ENCODE results near the gene FGD3.

FGD3 gene

GRCh38 chr9:93061791-93062763, 114.8 kb downstream of the FGD3 start:
- Histone ChIP-seq H3K9me3 (ENCODE audit: severe bottlenecking) (no peaks in the 10 kb centered on the region), H3K4me1 (ENCODE audit: insufficient read depth, poor library complexity, severe bottlenecking) (no peaks in the 10 kb centered on the region), H3K4me3 (ENCODE audit: severe bottlenecking) (no peak overlapping the region), H3K27ac (ENCODE audit: poor library complexity, severe bottlenecking) (no peak overlapping the region), H3K36me3 (ENCODE audit: low read depth) (no peaks in the 10 kb centered on the region), H3K27me3 (ENCODE audit: insufficient read depth, poor library complexity, severe bottlenecking) (no peaks in the 10 kb centered on the region)
- ATAC-seq (ENCODE audit: low read depth) = no peak
- TF ChIP-seq CTCF (IDR thresholded peaks at IDR 0.05; ENCODE audit: poor library complexity, severe bottlenecking) = no peak
- no peak for DNase-seq (ENCODE audit: low spot score)

GRCh38 chr9:93064392-93065134, 117.2 kb downstream of the FGD3 start:
- no peak for TF ChIP-seq CTCF (IDR thresholded peaks at IDR 0.05; ENCODE audit: poor library complexity, severe bottlenecking)
- H3K4me3 ChIP-seq (ENCODE audit: severe bottlenecking) = no peak overlapping the region
- peaks cover 3% of the 10 kb centered on the region for H3K27me3 ChIP-seq (ENCODE audit: insufficient read depth, poor library complexity, severe bottlenecking)
- ATAC-seq (ENCODE audit: low read depth) (peak; percentile 48), DNase-seq (ENCODE audit: low spot score) (no peak)
- no peak overlapping the region for H3K27ac ChIP-seq (ENCODE audit: poor library complexity, severe bottlenecking)
- H3K4me1 ChIP-seq (ENCODE audit: insufficient read depth, poor library complexity, severe bottlenecking) = no peaks in the 10 kb centered on the region
- H3K9me3 ChIP-seq (ENCODE audit: severe bottlenecking) = no peaks in the 10 kb centered on the region
- H3K36me3 ChIP-seq (ENCODE audit: low read depth) = no peaks in the 10 kb centered on the region

GRCh38 chr9:93065135-93065720, 117.9 kb downstream of the FGD3 start:
- ATAC-seq (ENCODE audit: low read depth) (no peak), DNase-seq (ENCODE audit: low spot score) (no peak)
- Histone ChIP-seq H3K27ac (ENCODE audit: poor library complexity, severe bottlenecking) (no peak overlapping the region), H3K9me3 (ENCODE audit: severe bottlenecking) (no peaks in the 10 kb centered on the region), H3K4me3 (ENCODE audit: severe bottlenecking) (no peak overlapping the region), H3K27me3 (ENCODE audit: insufficient read depth, poor library complexity, severe bottlenecking) (peaks cover 3% of the 10 kb centered on the region), H3K4me1 (ENCODE audit: insufficient read depth, poor library complexity, severe bottlenecking) (no peaks in the 10 kb centered on the region), H3K36me3 (ENCODE audit: low read depth) (no peaks in the 10 kb centered on the region)
- no peak for TF ChIP-seq CTCF (IDR thresholded peaks at IDR 0.05; ENCODE audit: poor library complexity, severe bottlenecking)

GRCh38 chr9:93066978-93067603, 119.8 kb downstream of the FGD3 start:
- DNase-seq (ENCODE audit: low spot score) = no peak
- ATAC-seq (ENCODE audit: low read depth) = no peak
- no peak for TF ChIP-seq CTCF (IDR thresholded peaks at IDR 0.05; ENCODE audit: poor library complexity, severe bottlenecking)
- H3K27ac ChIP-seq (ENCODE audit: poor library complexity, severe bottlenecking) = no peak overlapping the region
- H3K27me3 ChIP-seq (ENCODE audit: insufficient read depth, poor library complexity, severe bottlenecking) = peaks cover 3% of the 10 kb centered on the region
- no peaks in the 10 kb centered on the region for H3K36me3 ChIP-seq (ENCODE audit: low read depth)
- no peaks in the 10 kb centered on the region for H3K4me1 ChIP-seq (ENCODE audit: insufficient read depth, poor library complexity, severe bottlenecking)
- H3K4me3 ChIP-seq (ENCODE audit: severe bottlenecking) = no peak overlapping the region
- H3K9me3 ChIP-seq (ENCODE audit: severe bottlenecking) = no peaks in the 10 kb centered on the region

Data from RWPE2 (cell line).